GM18517 (cell line): Measurements from ENCODE around the gene LCT.
"Not testable (repeated sequence)": the region's sequence is repeated elsewhere in the genome, so short reads cannot be mapped to it uniquely, and the experiment has no call there.

Source experiments
- ATAC-seq: cut with Tn5 transposase; IDR thresholded peaks from one replicate; pipeline ENCODE4 v1.9.1; 2021; ENCODE audit warnings: mild to moderate bottlenecking, moderate library complexity; ENCODE audit not compliant: unreplicated experiment

LCT gene

GRCh38 chr2:135832891-135833290 is 4.1 kb downstream of the LCT start:
- ATAC-seq, result no peak

- ATAC-seq, result no peak
These were observed 5.7 kb downstream of the LCT start for GRCh38 chr2:135831180-135831812.

GRCh38 chr2:135829378-135830135 is 7.4 kb downstream of the LCT start:
- ATAC-seq, result no peak

- no peak for ATAC-seq
These were observed 10.4 kb downstream of the LCT start for GRCh38 chr2:135826544-135826943.

GRCh38 chr2:135825550-135826176 is 11.3 kb downstream of the LCT start:
- no peak for ATAC-seq

- no peak for ATAC-seq
These were observed 11.9 kb downstream of the LCT start for GRCh38 chr2:135825131-135825530.

GRCh38 chr2:135822855-135823254 is 14.1 kb downstream of the LCT start:
- no peak for ATAC-seq

GRCh38 chr2:135821190-135821589 is 15.8 kb downstream of the LCT start:
- ATAC-seq, result no peak

GRCh38 chr2:135820003-135820618 is 16.9 kb downstream of the LCT start:
- peak; percentile 84 for ATAC-seq

- ATAC-seq, result no peak
These were observed 17.9 kb downstream of the LCT start for GRCh38 chr2:135818937-135819610.

- no peak for ATAC-seq
These were observed 19.0 kb downstream of the LCT start for GRCh38 chr2:135817951-135818350.

- no peak for ATAC-seq
These were observed 19.5 kb downstream of the LCT start for GRCh38 chr2:135817466-135817865.

- no peak for ATAC-seq
These were observed 21.7 kb downstream of the LCT start for GRCh38 chr2:135815269-135815668.

GRCh38 chr2:135812907-135813511 is 24.0 kb downstream of the LCT start:
- ATAC-seq, result no peak

GRCh38 chr2:135807874-135808273 is 29.1 kb downstream of the LCT start:
- not testable (repeated sequence) for ATAC-seq

- no peak for ATAC-seq
These were observed 33.7 kb downstream of the LCT start for GRCh38 chr2:135803278-135803677.

- no peak for ATAC-seq
These were observed 34.6 kb downstream of the LCT start for GRCh38 chr2:135802350-135802749.

- ATAC-seq, result no peak
These were observed 36.2 kb downstream of the LCT start for GRCh38 chr2:135800513-135801460.

- ATAC-seq, result no peak
These were observed 37.2 kb downstream of the LCT start for GRCh38 chr2:135799738-135800137.

- no peak for ATAC-seq
These were observed 38.2 kb downstream of the LCT start for GRCh38 chr2:135798762-135799161.
